Fibroblast of mammary gland (primary cell): ENCODE data around the gene DCLK2.

ENCODE experiments used
- DNase-seq: peaks from one replicate; pipeline ENCODE4 v3.0.0-alpha.2; 2010; ENCODE audit warnings: low read depth
- H3K4me3 ChIP-seq: 2 replicates; pipeline ENCODE4 v1.5.1; 2011; ENCODE audit warnings: low read depth, mild to moderate bottlenecking, low read length, moderate library complexity; ENCODE audit not compliant: control insufficient read depth
- CTCF ChIP-seq: conservative IDR thresholded peaks from 2 replicates; pipeline ENCODE4 v1.5.1; 2011; ENCODE audit warnings: low read depth, low read length, inconsistent platforms; ENCODE audit not compliant: control insufficient read depth, insufficient read depth

Gene DCLK2

GRCh38 chr4:150039274-150040127 is 38.7 kb upstream of the DCLK2 start:
- no peak overlapping the region for H3K4me3 ChIP-seq
- no peak for TF ChIP-seq CTCF
- no peak for DNase-seq

GRCh38 chr4:150044517-150044916 is 33.7 kb upstream of the DCLK2 start:
- TF ChIP-seq CTCF, result no peak
- no peak overlapping the region for H3K4me3 ChIP-seq
- DNase-seq, result no peak

- no peak for DNase-seq
- no peak overlapping the region for H3K4me3 ChIP-seq
- TF ChIP-seq CTCF, result no peak
Measured at GRCh38 chr4:150045410-150045809, 32.8 kb upstream of the DCLK2 start.

- no peak for DNase-seq
- no peak for TF ChIP-seq CTCF
- H3K4me3 ChIP-seq, result no peak overlapping the region
Measured at GRCh38 chr4:150046728-150047217, 31.5 kb upstream of the DCLK2 start.

GRCh38 chr4:150047546-150047945 is 30.7 kb upstream of the DCLK2 start:
- H3K4me3 ChIP-seq, result no peak overlapping the region
- no peak for DNase-seq
- no peak for TF ChIP-seq CTCF

- no peak overlapping the region for H3K4me3 ChIP-seq
- TF ChIP-seq CTCF, result no peak
- DNase-seq, result no peak
Measured at GRCh38 chr4:150049682-150050081, 28.6 kb upstream of the DCLK2 start.

GRCh38 chr4:150050566-150050965 is 27.7 kb upstream of the DCLK2 start:
- TF ChIP-seq CTCF, result no peak
- DNase-seq, result no peak
- H3K4me3 ChIP-seq, result no peak overlapping the region
